ENCODE measurements around the gene ZNF717.
"Not testable (repeated sequence)": the region's sequence is repeated elsewhere in the genome, so short reads cannot be mapped to it uniquely, and the experiment has no call there.

Gene ZNF717

GRCh38 chr3:75785081-75785755 lies at the start of gene ZNF717:
Gene ZNF717, minus strand, starts transcription at chr3:75785549. Its CDS starts 2,187 bp downstream, at chr3:75783362.
- FAIRE-seq; DNase-seq (ENCODE audit: low spot score): not testable (repeated sequence)

- FAIRE-seq; DNase-seq (ENCODE audit: low spot score): not testable (repeated sequence)
These were observed 45.7 kb upstream of the ZNF717 start for GRCh38 chr3:75831076-75831475.

- DNase-seq (ENCODE audit: low spot score); FAIRE-seq: not testable (repeated sequence)
These were observed 32.7 kb upstream of the ZNF717 start for GRCh38 chr3:75818019-75818418.

GRCh38 chr3:75816287-75817180 lies 31.2 kb upstream of the ZNF717 start:
- not testable (repeated sequence) for DNase-seq (ENCODE audit: low spot score); FAIRE-seq

GRCh38 chr3:75814797-75815196 lies 29.4 kb upstream of the ZNF717 start:
- DNase-seq (ENCODE audit: low spot score) = no peak
- no peak for FAIRE-seq

GRCh38 chr3:75782506-75782905 lies 2.8 kb downstream of the ZNF717 start:
- FAIRE-seq (no peak), DNase-seq (ENCODE audit: low spot score) (no peak)

- no peak for FAIRE-seq
- no peak for DNase-seq (ENCODE audit: low spot score)
These were observed 4.1 kb downstream of the ZNF717 start for GRCh38 chr3:75781079-75781745.

GRCh38 chr3:75777742-75778141 lies 7.6 kb downstream of the ZNF717 start:
- not testable (repeated sequence) for DNase-seq (ENCODE audit: low spot score); FAIRE-seq

- DNase-seq (ENCODE audit: low spot score); FAIRE-seq: not testable (repeated sequence)
These were observed 13.7 kb downstream of the ZNF717 start for GRCh38 chr3:75771631-75772030.

GRCh38 chr3:75768303-75769017 lies 16.9 kb downstream of the ZNF717 start:
- DNase-seq (ENCODE audit: low spot score) = no peak
- no peak for FAIRE-seq

GRCh38 chr3:75737831-75738493 lies 47.4 kb downstream of the ZNF717 start:
- FAIRE-seq = no peak
- DNase-seq (ENCODE audit: low spot score) = no peak

GRCh38 chr3:75727985-75728384 lies 57.4 kb downstream of the ZNF717 start:
- no peak for DNase-seq (ENCODE audit: low spot score)
- no peak for FAIRE-seq

GRCh38 chr3:75692061-75692460 lies 93.3 kb downstream of the ZNF717 start:
- no peak for DNase-seq (ENCODE audit: low spot score)
- no peak for FAIRE-seq

- no peak for DNase-seq (ENCODE audit: low spot score)
- no peak for FAIRE-seq
These were observed 98.0 kb downstream of the ZNF717 start for GRCh38 chr3:75687323-75687722.
